GM23248 (cell line): ENCODE data around the gene IL4. TPM values are rescaled to one million over a fixed set of nuclear protein-coding genes. Genes with fewer than 3 reads are reported as not detected.
A peak's percentile ranks its signal among the peaks of the same experiment; 100 is the strongest.

Experiments used
- DNase-seq: peaks from one replicate; pipeline ENCODE4 v3.0.0-alpha.2; 2015
- H2AFZ ChIP-seq: fragments of 200-600 bp; sonication (generic); 2 replicates; pipeline ENCODE4 v1.6.1; 2016; ENCODE audit warnings: antibody characterized with exemption
- H3F3A ChIP-seq: fragments of 200-600 bp; sonication (generic); 2 replicates; pipeline ENCODE4 v1.6.1; 2016; ENCODE audit warnings: mild to moderate bottlenecking, antibody characterized with exemption, mixed run types; ENCODE audit not compliant: insufficient read depth
- H3K27ac ChIP-seq: fragments of 200-600 bp; sonication (generic); 2 replicates; pipeline ENCODE4 v1.5.1; 2016; ENCODE audit warnings: mild to moderate bottlenecking
- H3K27me3 ChIP-seq: fragments of 200-600 bp; sonication (generic); replicated peaks from 2 replicates; pipeline ENCODE4 v1.6.1; 2016; ENCODE audit warnings: mild to moderate bottlenecking; ENCODE audit not compliant: insufficient read depth
- H3K36me3 ChIP-seq: fragments of 200-600 bp; sonication (generic); 2 replicates; pipeline ENCODE4 v1.6.1; 2016; ENCODE audit warnings: low read depth, mild to moderate bottlenecking
- H3K4me1 ChIP-seq: fragments of 200-600 bp; sonication (generic); 2 replicates; pipeline ENCODE4 v1.6.1; 2016; ENCODE audit warnings: mild to moderate bottlenecking; ENCODE audit not compliant: insufficient read depth
- H3K4me2 ChIP-seq: fragments of 200-600 bp; sonication (generic); one replicate; pipeline ENCODE4 v1.6.1; 2016; ENCODE audit warnings: mild to moderate bottlenecking; ENCODE audit not compliant: unreplicated experiment
- H3K4me3 ChIP-seq: fragments of 200-600 bp; sonication (generic); 2 replicates; pipeline ENCODE4 v1.5.1; 2016; ENCODE audit warnings: mild to moderate bottlenecking
- H3K79me2 ChIP-seq: fragments of 200-600 bp; sonication (generic); 2 replicates; pipeline ENCODE4 v1.6.1; 2016; ENCODE audit warnings: mild to moderate bottlenecking; ENCODE audit not compliant: insufficient read depth
- H3K9ac ChIP-seq: fragments of 200-600 bp; sonication (generic); 2 replicates; pipeline ENCODE4 v1.6.1; 2016; ENCODE audit warnings: mild to moderate bottlenecking
- H3K9me2 ChIP-seq: fragments of 200-600 bp; sonication (generic); 2 replicates; pipeline ENCODE4 v1.6.1; 2016; ENCODE audit warnings: mixed run types, mild to moderate bottlenecking, moderate library complexity; ENCODE audit not compliant: insufficient read depth
- H3K9me3 ChIP-seq: fragments of 200-600 bp; sonication (generic); one replicate; pipeline ENCODE4 v1.6.1; 2017; ENCODE audit warnings: low read depth
- H4K20me1 ChIP-seq: fragments of 200-600 bp; sonication (generic); 2 replicates; pipeline ENCODE4 v1.6.0; 2016; ENCODE audit not compliant: insufficient read depth
- EZH2 ChIP-seq: fragments of 200-600 bp; sonication (generic); IDR thresholded peaks from 2 replicates; pipeline ENCODE4 v1.6.1; 2018; ENCODE audit warnings: antibody characterized with exemption, mild to moderate bottlenecking; ENCODE audit not compliant: insufficient read depth, poor library complexity, severe bottlenecking
- EZH2phosphoT487 ChIP-seq: fragments of 200-600 bp; sonication (generic); IDR thresholded peaks from 2 replicates; pipeline ENCODE4 v1.6.1; 2018; ENCODE audit warnings: antibody characterized with exemption, moderate library complexity, mild to moderate bottlenecking, low read depth; ENCODE audit not compliant: insufficient read depth
- WGBS, 2 experiments: methylation state at CpG; one replicate each; pipeline ENCODE4 v1.1.6; 2015 to 2017; ENCODE audit warnings: low lambda C conversion rate in 2 of 2, low coverage in 1 of 2; ENCODE audit errors: missing lambda C conversion rate in 2 of 2; 5-methylcytosine and 5-hydroxymethylcytosine counted together
- in situ Hi-C: fragments of 300-500 bp; cut with MboI; formaldehyde crosslinking; loops from 2 replicates; pipeline ENCODE4 v1.15.0; 2020
- polyA plus RNA-seq: library from polyadenylated mRNA; unstranded; fragments of >200 nt; fragmentation: Nextera tagmentation; extraction: Ambion mirVana; gene quantifications from 2 replicates; pipeline ENCODE4 v1.2.1, GENCODE V29; 2016
- total RNA-seq: library from RNA; depleted of rRNA; stranded (reverse); fragments of >200 nt; shearing (Covaris generic); gene quantifications from 2 replicates; pipeline ENCODE4 v1.2.3, GENCODE V29; 2014

The IL4 gene
- total and polyA plus RNA-seq, 2 experiments from 2014 or later = 0.34 TPM; not detected in 1

DNA sequence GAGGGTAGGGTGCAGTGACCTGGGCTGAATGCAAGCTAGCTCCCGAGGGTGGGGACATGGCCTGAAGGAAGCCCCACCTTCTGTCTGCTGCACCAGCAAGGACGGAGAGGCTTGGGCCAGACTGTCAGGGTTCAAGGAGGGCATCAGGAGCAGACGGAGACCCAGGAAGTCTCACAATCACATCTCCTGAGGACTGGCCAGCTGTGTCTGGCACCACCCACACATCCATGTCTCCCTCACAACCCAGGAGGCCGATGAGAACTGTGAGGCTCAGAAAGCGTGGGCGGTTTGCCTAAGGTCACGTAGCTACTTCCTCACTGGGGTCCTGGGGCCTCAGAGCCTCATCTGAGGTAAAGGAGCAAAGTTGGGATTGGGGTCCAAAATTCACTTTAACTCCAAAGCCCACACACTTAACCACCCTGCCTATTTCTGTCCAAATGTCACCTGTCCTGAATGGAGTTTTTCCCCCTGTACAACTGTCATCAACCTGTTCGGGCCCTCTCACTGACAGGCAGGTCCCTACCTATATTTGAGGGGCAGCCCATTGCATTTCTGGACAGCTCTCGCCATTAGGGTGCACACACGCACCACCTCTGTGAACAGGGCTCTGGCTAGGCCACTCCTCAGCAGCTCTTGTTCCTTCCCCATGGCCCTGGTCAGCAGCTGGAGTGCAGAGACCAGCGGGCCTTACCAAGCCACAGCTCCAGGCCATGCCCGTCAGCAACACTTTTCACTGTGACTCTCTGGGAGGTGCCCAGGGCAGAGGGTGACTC is 12.4 kb upstream of the IL4 start:
- Histone ChIP-seq H3K9me3 (no peaks in the 10 kb centered on the region), H3K9me2 (no peaks in the 10 kb centered on the region), H2AFZ (no peak overlapping the region), H3F3A (no peaks in the 10 kb centered on the region), H3K9ac (no peak overlapping the region), H3K79me2 (no peaks in the 10 kb centered on the region), H4K20me1 (no peaks in the 10 kb centered on the region), H3K4me1 (no peaks in the 10 kb centered on the region), H3K36me3 (no peaks in the 10 kb centered on the region), H3K4me3 (no peak overlapping the region), H3K4me2 (no peak overlapping the region), H3K27ac (no peak overlapping the region), H3K27me3 (no peaks in the 10 kb centered on the region)
- WGBS, 2 experiments = 74 to 80% methylated on average over 10 to 12 of the region's 12 CpGs
- in situ Hi-C loops = no loop called here
- peak; percentile 12 for DNase-seq
- TF ChIP-seq EZH2phosphoT487 (no peak), EZH2 (no peak)

DNA sequence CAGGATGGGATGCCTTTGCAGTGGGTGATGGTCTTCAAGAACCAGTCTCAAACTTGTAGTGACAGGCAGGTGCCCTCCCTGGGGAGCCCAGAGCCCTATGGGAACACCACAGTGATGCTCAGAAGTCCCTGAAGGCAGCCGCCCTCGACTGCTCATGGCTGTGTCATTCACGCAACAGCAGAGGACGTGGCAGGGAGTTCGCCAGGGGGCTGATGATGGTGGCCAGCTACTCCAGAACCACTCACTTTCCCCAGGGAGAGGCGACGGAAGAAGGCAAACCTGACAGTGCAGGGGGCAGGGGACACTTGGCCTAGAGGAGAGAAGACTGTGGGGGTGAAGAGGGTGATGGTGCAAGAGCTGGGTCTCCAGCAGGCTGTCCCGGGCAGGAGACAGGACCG is 11.8 kb upstream of the IL4 start:
- H3K27ac ChIP-seq = no peak overlapping the region
- no peaks in the 10 kb centered on the region for H3K4me1 ChIP-seq
- no peak overlapping the region for H3K4me3 ChIP-seq
- H4K20me1 ChIP-seq = no peaks in the 10 kb centered on the region
- H3K9me3 ChIP-seq = no peaks in the 10 kb centered on the region
- TF ChIP-seq EZH2phosphoT487 = no peak
- no peak for TF ChIP-seq EZH2
- no peaks in the 10 kb centered on the region for H3K27me3 ChIP-seq
- in situ Hi-C loops = no loop called here
- WGBS, 2 experiments = 94 to 97% methylated on average over 7 to 9 of the region's 9 CpGs
- DNase-seq = no peak
- H3K4me2 ChIP-seq = no peak overlapping the region
- no peaks in the 10 kb centered on the region for H3K9me2 ChIP-seq
- no peaks in the 10 kb centered on the region for H3K79me2 ChIP-seq
- H2AFZ ChIP-seq = no peak overlapping the region
- H3K36me3 ChIP-seq = no peaks in the 10 kb centered on the region
- H3F3A ChIP-seq = no peaks in the 10 kb centered on the region
- no peak overlapping the region for H3K9ac ChIP-seq

DNA sequence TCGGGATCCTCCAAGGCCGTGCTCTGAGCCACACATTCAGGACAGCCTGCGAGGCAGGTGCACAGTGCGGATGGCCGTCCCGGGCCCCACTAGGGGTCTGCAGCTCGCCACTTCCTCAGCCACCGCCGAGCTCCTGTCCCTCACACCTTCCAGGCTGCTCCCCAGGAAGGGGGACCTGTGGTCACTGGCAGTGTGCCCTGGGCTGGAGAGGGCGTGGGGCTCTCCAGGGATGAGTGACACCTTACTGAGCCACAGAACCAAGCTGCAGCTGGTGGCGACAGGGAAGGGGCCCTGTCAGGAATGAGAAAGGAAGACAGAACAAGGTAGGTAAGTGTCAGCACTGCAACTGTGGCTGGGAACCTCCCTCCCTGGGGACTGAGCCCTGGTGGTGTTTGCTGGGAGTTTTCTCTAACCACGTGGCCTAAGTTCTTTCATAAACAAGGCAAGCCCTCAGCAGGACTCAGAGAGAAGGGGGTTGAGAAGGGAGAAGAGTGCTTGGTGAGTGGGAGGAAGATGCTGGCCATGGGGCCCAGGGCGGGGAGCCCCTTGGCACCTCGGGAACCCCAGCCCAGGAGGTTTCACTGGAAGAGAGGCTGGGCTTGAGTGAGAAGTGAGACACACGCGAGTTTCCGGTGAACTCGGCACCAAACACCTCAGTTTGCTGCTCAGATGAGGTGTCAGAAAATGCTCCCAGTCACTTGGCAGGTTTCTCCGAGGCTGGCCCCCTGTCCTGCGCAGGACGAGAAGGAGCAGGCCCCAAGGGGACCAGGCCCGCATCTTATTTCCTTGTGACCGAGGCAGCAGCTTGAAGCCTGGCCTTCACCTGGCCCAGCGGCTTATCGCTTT is 10.6 kb upstream of the IL4 start:
- H4K20me1 ChIP-seq = no peaks in the 10 kb centered on the region
- in situ Hi-C loops = no loop called here
- 88% methylated on average over 25 of the region's 25 CpGs for WGBS, 2 experiments
- H3K27ac ChIP-seq = no peak overlapping the region
- H3K9me2 ChIP-seq = no peaks in the 10 kb centered on the region
- no peak overlapping the region for H3K9ac ChIP-seq
- H3K4me2 ChIP-seq = no peak overlapping the region
- H3K9me3 ChIP-seq = no peaks in the 10 kb centered on the region
- H3K36me3 ChIP-seq = no peaks in the 10 kb centered on the region
- TF ChIP-seq EZH2 (no peak), EZH2phosphoT487 (no peak)
- no peaks in the 10 kb centered on the region for H3K27me3 ChIP-seq
- DNase-seq = peak; percentile 24
- no peak overlapping the region for H3K4me3 ChIP-seq
- H2AFZ ChIP-seq = no peak overlapping the region
- no peaks in the 10 kb centered on the region for H3K4me1 ChIP-seq
- H3F3A ChIP-seq = no peaks in the 10 kb centered on the region
- no peaks in the 10 kb centered on the region for H3K79me2 ChIP-seq

DNA sequence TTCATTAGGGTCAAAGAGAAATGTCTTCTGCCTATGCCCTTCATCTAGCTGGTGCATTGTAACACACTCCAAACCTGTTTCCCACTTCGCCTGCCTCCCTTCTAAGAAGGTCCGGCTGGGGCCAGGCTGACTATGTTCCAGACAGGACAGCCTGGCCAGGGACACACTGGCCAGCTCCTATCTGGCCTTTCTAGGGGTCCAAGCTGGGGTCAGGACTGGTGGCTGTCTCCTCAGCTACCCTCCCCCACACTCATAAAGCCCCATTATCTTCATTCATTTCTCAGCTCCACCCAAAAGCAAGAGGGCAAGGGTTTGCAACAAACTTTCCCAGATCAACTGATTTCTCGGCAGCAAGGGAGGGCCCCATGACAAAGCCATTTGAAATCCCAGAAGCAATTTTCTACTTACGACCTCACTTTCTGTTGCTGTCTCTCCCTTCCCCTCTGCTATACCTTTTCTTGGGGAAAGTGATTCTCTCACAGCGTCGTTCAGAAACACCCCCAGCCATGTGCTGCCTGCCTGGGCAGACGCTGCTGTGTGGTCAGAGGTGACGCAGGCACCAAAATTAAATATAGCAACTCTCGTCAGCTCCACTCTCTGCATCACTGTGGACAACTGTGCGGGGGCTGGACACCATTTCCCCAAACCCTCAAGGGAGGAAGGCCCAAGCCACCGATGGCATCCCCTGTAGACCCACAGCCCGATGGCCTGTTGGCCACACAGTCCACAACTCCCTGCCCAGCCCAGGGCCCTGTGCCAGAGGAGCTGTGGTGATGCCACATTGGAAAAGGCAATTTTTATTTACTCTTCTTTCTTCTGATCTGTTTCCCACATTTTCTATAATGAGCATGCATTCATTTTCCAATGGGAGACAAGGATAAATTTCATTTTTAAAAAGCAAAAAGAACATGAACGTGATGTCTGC is 9.8 kb upstream of the IL4 start:
- Histone ChIP-seq H2AFZ (no peak overlapping the region), H4K20me1 (no peaks in the 10 kb centered on the region), H3K4me1 (no peaks in the 10 kb centered on the region), H3K27me3 (no peaks in the 10 kb centered on the region), H3K79me2 (no peaks in the 10 kb centered on the region), H3K9me3 (no peaks in the 10 kb centered on the region), H3K27ac (no peak overlapping the region), H3K36me3 (no peaks in the 10 kb centered on the region), H3K9me2 (no peaks in the 10 kb centered on the region), H3F3A (no peaks in the 10 kb centered on the region), H3K9ac (no peak overlapping the region), H3K4me3 (no peak overlapping the region), H3K4me2 (no peak overlapping the region)
- TF ChIP-seq EZH2phosphoT487 (no peak), EZH2 (no peak)
- in situ Hi-C loops = no loop called here
- DNase-seq = no peak
- WGBS, 2 experiments = 89% methylated on average over 13 of the region's 13 CpGs
